T-helper 1 cell treated with Interleukin-12 subunit alpha and Interleukin-12 subunit beta and Interleukin-4 antibody, amounts not matched to agents 30 μg/mL and 1 μg/mL, for 36 hours (primary cell): ENCODE data around the gene ADCYAP1R1.
"Not testable (repeated sequence)": the region's sequence is repeated elsewhere in the genome, so short reads cannot be mapped to it uniquely, and the experiment has no call there.

Source experiments
- H3K27ac Mint-ChIP-seq: one replicate; pipeline ENCODE4 v1.8.0; 2021; ENCODE audit warnings: mild to moderate bottlenecking, mixed read lengths
- H3K27me3 Mint-ChIP-seq: one replicate; pipeline ENCODE4 v1.8.0; 2021; ENCODE audit warnings: low read depth, mixed read lengths
- H3K36me3 Mint-ChIP-seq: one replicate; pipeline ENCODE4 v1.8.0; 2021; ENCODE audit warnings: low read depth, mixed read lengths
- H3K4me1 Mint-ChIP-seq: one replicate; pipeline ENCODE4 v1.8.0; 2021; ENCODE audit warnings: low read depth, mixed read lengths
- H3K4me3 Mint-ChIP-seq: one replicate; pipeline ENCODE4 v1.8.0; 2021; ENCODE audit warnings: mild to moderate bottlenecking, moderate library complexity, mixed read lengths
- H3K9me3 Mint-ChIP-seq: one replicate; pipeline ENCODE4 v1.8.0; 2021; ENCODE audit warnings: mixed read lengths

ADCYAP1R1 gene

GRCh38 chr7:31126976-31127375, 74.9 kb downstream of the ADCYAP1R1 start:
- peaks cover 3% of the 10 kb centered on the region for H3K27me3 Mint-ChIP-seq
- no peaks in the 10 kb centered on the region for H3K36me3 Mint-ChIP-seq
- no peak overlapping the region for H3K27ac Mint-ChIP-seq
- H3K9me3 Mint-ChIP-seq: no peaks in the 10 kb centered on the region
- H3K4me3 Mint-ChIP-seq: no peak overlapping the region
- no peaks in the 10 kb centered on the region for H3K4me1 Mint-ChIP-seq

- H3K27me3 Mint-ChIP-seq: peaks cover 3% of the 10 kb centered on the region
- H3K9me3 Mint-ChIP-seq: no peaks in the 10 kb centered on the region
- H3K27ac Mint-ChIP-seq: no peak overlapping the region
Observed at GRCh38 chr7:31129067-31129466, 77.0 kb downstream of the ADCYAP1R1 start.

GRCh38 chr7:31133497-31133896, 81.4 kb downstream of the ADCYAP1R1 start:
- H3K36me3 Mint-ChIP-seq: no peaks in the 10 kb centered on the region
- no peak overlapping the region for H3K4me3 Mint-ChIP-seq
- no peaks in the 10 kb centered on the region for H3K4me1 Mint-ChIP-seq
- no peaks in the 10 kb centered on the region for H3K9me3 Mint-ChIP-seq
- H3K27ac Mint-ChIP-seq: no peak overlapping the region
- no peaks in the 10 kb centered on the region for H3K27me3 Mint-ChIP-seq

More at GRCh38 chr7:31129067-31129466, 77.0 kb downstream of the ADCYAP1R1 start:
- no peak overlapping the region for H3K4me3 Mint-ChIP-seq
- no peaks in the 10 kb centered on the region for H3K4me1 Mint-ChIP-seq
- no peaks in the 10 kb centered on the region for H3K36me3 Mint-ChIP-seq

- no peaks in the 10 kb centered on the region for H3K4me1 Mint-ChIP-seq
- no peak overlapping the region for H3K4me3 Mint-ChIP-seq
- H3K9me3 Mint-ChIP-seq: no peaks in the 10 kb centered on the region
- no peak overlapping the region for H3K27ac Mint-ChIP-seq
- H3K27me3 Mint-ChIP-seq: no peaks in the 10 kb centered on the region
- no peaks in the 10 kb centered on the region for H3K36me3 Mint-ChIP-seq
Observed at GRCh38 chr7:31134246-31135188, 82.4 kb downstream of the ADCYAP1R1 start.

GRCh38 chr7:31137234-31137633, 85.1 kb downstream of the ADCYAP1R1 start:
- Mint-ChIP-seq H3K27me3 (no peaks in the 10 kb centered on the region), H3K27ac (no peak overlapping the region), H3K9me3 (no peaks in the 10 kb centered on the region), H3K36me3 (no peaks in the 10 kb centered on the region), H3K4me1 (no peaks in the 10 kb centered on the region), H3K4me3 (no peak overlapping the region)

GRCh38 chr7:31145339-31145738, 93.2 kb downstream of the ADCYAP1R1 start:
- H3K27me3 Mint-ChIP-seq: no peaks in the 10 kb centered on the region
- H3K9me3 Mint-ChIP-seq: no peaks in the 10 kb centered on the region
- H3K4me1 Mint-ChIP-seq: no peaks in the 10 kb centered on the region
- no peak overlapping the region for H3K27ac Mint-ChIP-seq
- H3K36me3 Mint-ChIP-seq: no peaks in the 10 kb centered on the region
- no peak overlapping the region for H3K4me3 Mint-ChIP-seq

- H3K4me3 Mint-ChIP-seq: no peak overlapping the region
- no peaks in the 10 kb centered on the region for H3K27me3 Mint-ChIP-seq
- H3K4me1 Mint-ChIP-seq: no peaks in the 10 kb centered on the region
- no peak overlapping the region for H3K27ac Mint-ChIP-seq
- H3K9me3 Mint-ChIP-seq: no peaks in the 10 kb centered on the region
- H3K36me3 Mint-ChIP-seq: no peaks in the 10 kb centered on the region
Observed at GRCh38 chr7:31146030-31146429, 93.9 kb downstream of the ADCYAP1R1 start.

- H3K27me3 Mint-ChIP-seq: no peaks in the 10 kb centered on the region
Observed at GRCh38 chr7:31146538-31146937, 94.4 kb downstream of the ADCYAP1R1 start.

GRCh38 chr7:31151849-31152248, 99.7 kb downstream of the ADCYAP1R1 start:
- no peak overlapping the region for H3K27ac Mint-ChIP-seq

More at GRCh38 chr7:31146538-31146937, 94.4 kb downstream of the ADCYAP1R1 start:
- Mint-ChIP-seq H3K4me3 (no peak overlapping the region), H3K9me3 (no peaks in the 10 kb centered on the region), H3K4me1 (no peaks in the 10 kb centered on the region), H3K27ac (no peak overlapping the region), H3K36me3 (no peaks in the 10 kb centered on the region)

GRCh38 chr7:31153318-31153717, 101.2 kb downstream of the ADCYAP1R1 start:
- not testable (repeated sequence) for H3K4me1 Mint-ChIP-seq, H3K36me3 Mint-ChIP-seq, H3K4me3 Mint-ChIP-seq, H3K9me3 Mint-ChIP-seq, H3K27ac Mint-ChIP-seq, H3K27me3 Mint-ChIP-seq

More at GRCh38 chr7:31151849-31152248, 99.7 kb downstream of the ADCYAP1R1 start:
- H3K4me1 Mint-ChIP-seq: no peaks in the 10 kb centered on the region
- H3K4me3 Mint-ChIP-seq: no peak overlapping the region
- H3K9me3 Mint-ChIP-seq: no peaks in the 10 kb centered on the region
- H3K27me3 Mint-ChIP-seq: no peaks in the 10 kb centered on the region
- no peaks in the 10 kb centered on the region for H3K36me3 Mint-ChIP-seq

- Mint-ChIP-seq H3K9me3 (no peaks in the 10 kb centered on the region), H3K27me3 (peaks cover 3% of the 10 kb centered on the region)
Observed at GRCh38 chr7:31160941-31161340, 108.8 kb downstream of the ADCYAP1R1 start.

More at GRCh38 chr7:31160941-31161340, 108.8 kb downstream of the ADCYAP1R1 start:
- H3K27ac Mint-ChIP-seq: no peak overlapping the region
- H3K36me3 Mint-ChIP-seq: no peaks in the 10 kb centered on the region
- H3K4me1 Mint-ChIP-seq: no peaks in the 10 kb centered on the region
- H3K4me3 Mint-ChIP-seq: no peak overlapping the region
